GM18499 (cell line): ENCODE data around the gene CRMP1.

Experiments used
- ATAC-seq: cut with Tn5 transposase; IDR thresholded peaks from one replicate; pipeline ENCODE4 v1.9.1; 2021; ENCODE audit warnings: moderate number of reproducible peaks; ENCODE audit not compliant: insufficient read depth, unreplicated experiment

Gene CRMP1

DNA sequence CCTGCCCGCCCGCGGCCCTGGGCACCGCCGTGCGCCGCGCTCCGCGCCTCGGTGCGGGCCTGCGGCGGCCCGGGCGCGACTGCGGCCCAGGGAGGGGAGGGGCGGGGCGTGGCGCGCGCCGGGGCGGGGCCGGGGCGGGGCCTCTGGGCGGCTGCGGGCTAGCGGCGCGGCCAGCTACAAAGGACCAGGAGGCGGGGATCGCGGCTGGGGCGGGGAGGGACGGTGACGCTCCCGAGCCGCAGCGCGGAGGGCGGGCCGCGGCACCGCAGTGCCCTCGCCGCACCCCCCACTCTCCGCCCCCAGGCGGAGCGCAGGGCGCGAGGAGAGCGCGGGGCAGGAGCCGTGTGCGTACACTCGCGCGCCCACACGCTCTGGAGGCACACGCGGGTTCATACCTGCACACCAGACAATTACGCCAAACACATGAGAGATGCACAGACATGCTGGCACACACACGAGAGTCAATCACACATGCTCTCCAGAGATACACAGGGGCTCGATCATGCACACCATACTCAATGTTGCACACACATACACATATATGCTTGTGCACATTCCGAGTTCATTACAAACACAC is at the start of gene CRMP1:
Gene CRMP1 (minus strand): TSS at position 83 of the 577 bp plus-strand sequence. CDS start 117 bp downstream, outside the sequence.
- no peak for ATAC-seq

DNA sequence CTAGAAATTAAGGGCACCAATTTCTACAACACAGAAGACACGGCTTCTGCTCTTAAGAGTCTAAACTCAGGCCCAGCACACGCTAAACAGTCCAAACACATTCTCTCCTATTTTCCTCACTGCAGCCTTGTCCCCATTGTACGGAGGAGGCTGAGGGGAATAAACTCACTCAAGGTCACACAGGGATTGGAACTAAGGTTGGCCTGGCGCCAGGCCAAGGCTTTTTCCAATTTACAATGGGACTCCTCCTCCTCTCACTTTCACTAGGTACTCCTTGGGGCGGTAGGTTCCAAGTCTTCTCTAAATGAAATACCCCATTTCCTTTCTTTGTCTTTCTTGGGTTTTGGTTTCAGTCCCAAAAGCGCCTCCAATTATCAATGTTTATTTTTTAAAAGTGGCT is 48.7 kb upstream of the CRMP1 start:
- ATAC-seq = no peak

DNA sequence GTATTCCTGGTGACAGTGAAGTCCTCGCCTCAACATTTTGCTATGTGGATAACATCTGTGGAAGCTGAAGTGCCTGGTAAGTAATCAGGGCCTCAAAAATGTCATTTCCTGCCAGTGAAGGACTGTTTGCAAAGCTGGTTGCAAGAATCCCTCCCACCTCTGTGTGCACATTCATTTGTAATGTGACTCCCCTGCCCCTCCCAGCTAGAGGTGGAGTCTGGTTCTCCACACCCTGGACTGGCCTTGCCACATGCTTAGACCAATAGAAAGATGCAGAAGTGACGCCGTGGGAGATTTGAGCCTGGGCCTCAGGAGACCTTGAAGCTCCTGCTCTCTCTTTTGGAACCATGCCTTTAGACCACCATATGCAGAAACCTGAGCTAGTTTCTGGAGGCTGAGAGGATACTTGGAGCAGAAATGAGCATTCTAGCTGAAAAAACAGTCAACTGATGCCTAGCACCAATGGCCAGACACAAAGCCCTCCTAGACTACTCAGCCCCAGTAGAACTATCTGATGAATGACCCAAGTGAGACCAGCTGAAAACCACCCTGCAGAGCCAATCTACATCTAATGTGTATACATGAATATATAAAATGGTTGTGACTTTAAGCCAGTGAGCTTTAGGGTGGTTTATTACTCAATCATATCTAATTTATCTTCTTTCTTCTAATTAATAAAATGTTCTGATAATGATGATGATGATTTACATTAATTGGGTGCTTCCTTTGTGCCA is 47.8 kb upstream of the CRMP1 start:
- no peak for ATAC-seq

DNA sequence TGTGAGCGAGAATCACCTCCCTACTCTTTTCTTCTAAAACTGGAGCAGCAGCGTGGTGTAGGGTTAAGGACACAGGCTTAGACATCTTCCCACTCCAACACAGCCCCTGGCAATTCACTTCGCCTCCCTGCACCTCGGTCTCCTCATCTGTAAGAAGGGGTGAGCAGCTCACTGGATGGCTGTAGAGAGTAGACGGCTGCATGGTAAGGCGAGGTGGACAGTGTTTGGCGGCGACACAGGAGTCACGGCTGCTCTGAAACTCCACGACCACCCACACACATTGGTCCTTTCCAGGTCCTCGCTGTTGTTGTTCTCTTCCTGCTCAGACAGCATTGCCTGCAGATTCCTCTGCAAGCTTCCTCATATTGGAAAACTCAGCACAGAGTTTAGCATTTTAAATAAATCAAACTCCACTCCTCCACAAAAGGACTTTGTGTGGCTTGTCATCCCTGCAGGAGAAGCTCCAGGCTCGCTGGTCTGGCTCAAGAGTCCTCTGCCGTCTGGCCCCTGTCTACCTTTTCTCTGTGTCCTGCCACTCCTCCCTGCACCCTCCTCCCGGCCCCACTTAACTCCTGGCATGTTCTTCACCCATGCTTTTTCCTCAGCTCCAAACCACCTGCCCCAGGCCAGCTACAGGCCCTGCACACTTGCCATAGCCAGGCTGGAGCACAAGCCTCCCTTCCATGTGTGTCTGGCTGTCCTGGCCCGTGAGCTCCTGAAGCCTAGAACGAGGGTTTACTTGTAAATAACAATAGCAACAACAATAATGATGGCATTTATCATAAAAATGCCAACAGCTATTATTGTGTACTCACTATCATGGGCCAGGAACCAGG is 41.3 kb upstream of the CRMP1 start:
- no peak for ATAC-seq

DNA sequence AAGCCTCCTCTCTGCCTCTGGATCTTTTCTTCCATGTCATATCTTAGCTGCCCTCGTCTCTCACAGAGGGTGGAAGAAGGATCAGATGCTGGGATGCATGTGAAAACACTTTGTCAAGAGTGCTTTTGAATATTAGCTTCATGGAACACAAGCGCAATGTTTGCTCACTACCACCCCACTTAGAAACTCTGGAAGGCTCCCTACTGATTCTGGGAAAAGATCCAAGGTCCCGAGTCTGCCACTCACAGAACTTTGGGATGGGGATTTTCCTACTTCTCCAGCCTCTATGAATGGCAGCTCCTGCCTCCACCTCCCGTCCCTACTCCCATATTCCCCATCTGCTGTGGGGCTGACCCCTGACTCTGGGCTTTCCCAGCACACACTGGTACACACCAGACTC is 40.2 kb upstream of the CRMP1 start:
- no peak for ATAC-seq

DNA sequence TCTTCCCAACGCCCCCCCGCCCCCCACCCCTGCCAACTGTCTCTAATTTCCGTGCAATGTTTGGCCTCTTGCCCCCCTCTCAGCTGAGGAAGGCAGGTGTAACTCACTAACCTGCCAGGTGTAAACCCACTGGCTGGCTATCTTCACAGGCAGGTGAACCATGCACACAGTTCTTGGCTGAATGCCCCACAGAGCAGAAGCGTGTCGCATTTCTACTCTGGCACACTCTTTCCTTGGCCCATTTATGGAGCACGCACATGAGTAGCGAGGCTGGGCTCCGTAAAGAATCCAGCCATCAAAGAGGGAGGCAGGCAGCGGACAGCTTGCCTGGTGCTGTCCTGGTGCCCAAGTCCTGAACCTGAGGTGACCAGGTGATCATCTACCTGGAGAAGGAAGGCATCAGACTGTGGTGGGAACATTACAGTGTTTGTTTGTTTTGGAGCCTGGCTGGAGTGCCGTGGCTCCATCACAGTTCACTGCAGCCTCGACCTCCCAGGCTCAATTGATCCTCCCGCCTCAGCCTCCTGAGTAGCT is 39.2 kb upstream of the CRMP1 start:
- no peak for ATAC-seq

DNA sequence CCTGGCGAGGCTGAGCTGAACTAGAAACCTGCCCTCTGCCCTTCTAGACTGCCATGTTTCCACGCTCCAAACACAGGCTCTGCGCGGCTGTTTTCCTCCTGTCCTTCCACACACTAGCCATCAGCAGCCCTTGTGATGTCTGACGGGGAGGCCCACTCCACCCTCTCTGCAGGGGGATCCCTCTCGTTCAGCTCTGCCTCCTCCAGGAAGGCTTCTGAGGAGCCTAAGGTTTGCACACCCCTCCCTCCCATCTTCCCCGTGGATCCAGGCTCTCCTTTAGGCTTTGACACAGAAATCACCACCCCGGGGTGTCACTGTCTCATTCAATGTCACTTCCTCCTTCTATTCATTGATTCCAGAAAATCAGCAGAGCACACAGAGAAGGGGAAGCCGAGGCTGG is 38.6 kb upstream of the CRMP1 start:
- no peak for ATAC-seq

DNA sequence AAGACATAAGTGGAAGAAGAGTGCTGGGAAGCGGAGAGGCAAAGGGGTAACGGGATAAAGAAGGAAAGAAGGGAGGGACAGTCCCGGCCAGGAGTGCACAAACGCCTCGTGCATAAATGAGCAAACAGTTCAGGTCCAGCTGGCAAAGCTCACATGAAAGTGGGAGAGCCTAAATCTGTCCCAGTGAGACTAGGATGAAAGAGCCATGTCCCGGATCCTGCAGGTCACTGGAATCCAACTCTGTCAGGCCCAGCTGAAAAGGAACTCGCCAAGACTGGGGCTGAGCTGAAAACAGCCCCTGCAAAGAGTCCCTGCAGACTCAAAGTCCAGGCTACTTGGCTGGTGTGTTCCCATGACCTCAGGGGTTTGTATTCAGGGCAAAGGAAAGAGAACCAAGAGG is 38.0 kb upstream of the CRMP1 start:
- no peak for ATAC-seq

DNA sequence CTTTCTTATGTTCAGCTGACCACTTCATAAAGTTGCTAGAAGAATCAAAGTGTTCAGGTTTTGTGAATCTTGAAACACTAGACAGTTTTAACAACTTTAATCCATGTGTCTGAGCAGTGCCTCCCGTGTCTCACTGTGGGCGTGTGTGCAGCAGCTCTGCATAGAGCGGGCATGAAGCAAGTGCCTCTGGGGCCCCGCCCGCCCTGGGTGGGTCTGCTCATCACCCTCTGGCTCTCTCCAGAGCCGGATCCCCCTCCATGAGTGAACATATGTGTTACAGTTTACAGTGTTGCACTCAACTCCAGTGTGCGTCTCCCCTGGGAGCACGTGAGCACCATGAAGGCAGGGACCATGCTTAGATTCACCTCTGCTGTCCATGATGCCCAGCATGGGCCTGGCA is 37.6 kb upstream of the CRMP1 start:
- no peak for ATAC-seq

DNA sequence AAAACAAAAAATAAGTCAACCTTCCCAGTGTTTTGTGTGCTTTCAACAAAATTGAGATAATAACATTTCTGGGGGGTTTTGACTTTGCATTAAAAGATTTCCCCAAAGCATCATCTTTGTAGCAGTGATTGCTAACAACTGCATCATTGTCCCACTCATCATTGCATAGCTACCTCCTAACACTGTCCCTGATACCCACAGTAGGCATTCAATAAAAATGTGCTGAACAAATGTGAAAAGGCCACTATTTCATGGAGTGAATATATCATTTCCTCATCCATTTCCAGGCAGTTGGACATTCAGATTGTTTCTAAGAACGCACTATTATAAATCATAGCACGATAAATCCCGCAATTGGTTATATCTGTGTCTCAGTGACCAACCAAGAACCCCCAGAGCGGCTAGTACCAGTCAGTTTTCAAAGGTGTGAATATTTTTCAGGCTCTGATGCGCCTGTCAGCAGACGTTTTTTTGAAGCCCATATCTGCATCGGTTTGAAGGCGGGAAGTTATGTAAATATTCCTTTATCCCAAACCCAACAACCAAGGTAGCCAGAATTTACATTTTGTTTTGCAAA is 36.0 kb upstream of the CRMP1 start:
- ATAC-seq = no peak

DNA sequence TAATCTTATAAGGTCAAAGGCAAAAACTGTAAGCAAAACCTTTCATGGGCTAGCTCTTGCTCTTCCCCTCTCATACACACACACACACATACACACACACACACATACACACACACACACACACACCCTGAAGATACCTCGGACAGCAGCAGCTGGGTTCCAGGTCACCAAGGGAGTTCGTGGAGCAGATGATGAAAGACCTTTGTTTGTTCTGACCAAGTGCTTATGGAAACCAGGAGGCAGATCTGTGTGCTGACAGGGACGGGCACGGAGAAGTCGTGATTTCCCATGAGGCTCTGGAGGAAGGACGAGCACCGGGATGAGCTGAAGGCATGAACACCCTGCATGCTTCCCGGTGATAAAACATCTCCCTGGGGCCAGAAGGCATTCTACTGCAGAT is 35.4 kb upstream of the CRMP1 start:
- no peak for ATAC-seq

DNA sequence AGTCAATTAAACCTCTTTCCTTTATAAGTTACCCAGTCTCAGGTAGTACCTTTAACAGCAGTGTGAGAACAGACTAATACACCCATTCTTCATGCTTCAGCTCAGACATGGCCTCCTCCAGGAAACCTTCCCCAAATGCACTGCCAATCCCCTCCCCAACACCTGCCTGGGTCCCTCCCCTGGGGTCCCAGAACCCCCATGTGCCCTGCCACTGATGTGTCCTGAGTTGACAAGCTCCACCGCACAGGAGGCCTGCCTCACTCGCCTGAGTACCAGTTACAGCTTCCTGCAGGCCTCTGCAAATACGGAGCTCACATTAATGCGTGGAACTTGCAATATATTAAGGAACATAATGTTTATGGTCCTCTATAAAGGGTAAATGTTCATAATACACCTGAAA is 34.9 kb upstream of the CRMP1 start:
- ATAC-seq = no peak

DNA sequence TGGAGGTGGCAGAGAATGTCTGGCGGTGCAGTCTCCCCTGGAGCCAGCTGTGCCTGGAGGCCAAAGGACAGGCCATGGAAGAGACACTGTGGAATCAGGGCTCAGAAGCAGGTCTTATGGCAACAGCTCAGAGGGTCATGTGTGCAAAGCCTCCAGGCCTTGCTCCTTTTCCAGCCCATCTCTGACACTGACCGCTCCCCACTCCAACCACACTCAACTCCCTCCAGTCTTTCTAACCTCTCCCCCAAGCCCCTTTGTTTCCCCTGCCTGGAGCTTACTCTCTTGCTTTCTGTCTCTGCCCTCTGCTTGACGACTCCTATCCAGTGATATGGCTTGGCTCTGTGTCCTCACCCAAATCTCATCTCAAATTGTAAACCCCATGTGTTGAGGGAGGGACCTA is 34.2 kb upstream of the CRMP1 start:
- no peak for ATAC-seq

DNA sequence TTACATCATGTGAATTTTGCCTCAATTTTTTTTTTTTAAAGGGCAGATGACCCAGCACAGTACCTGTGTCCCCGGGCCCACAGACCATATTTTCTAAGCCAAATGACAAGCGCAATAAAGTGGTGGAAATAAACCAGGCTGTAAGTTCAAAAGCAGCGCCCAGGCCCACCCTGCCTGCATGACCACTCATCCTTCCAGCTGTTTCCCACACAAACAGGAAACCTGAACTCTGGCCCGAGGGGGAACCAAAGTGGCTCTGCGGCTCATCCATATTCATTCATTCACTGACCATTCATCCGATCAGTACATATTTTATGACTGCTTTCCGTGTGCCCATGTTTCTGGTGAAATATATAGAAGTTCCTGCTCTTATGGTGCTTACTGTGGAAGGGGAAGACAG is 33.7 kb upstream of the CRMP1 start:
- ATAC-seq = no peak

DNA sequence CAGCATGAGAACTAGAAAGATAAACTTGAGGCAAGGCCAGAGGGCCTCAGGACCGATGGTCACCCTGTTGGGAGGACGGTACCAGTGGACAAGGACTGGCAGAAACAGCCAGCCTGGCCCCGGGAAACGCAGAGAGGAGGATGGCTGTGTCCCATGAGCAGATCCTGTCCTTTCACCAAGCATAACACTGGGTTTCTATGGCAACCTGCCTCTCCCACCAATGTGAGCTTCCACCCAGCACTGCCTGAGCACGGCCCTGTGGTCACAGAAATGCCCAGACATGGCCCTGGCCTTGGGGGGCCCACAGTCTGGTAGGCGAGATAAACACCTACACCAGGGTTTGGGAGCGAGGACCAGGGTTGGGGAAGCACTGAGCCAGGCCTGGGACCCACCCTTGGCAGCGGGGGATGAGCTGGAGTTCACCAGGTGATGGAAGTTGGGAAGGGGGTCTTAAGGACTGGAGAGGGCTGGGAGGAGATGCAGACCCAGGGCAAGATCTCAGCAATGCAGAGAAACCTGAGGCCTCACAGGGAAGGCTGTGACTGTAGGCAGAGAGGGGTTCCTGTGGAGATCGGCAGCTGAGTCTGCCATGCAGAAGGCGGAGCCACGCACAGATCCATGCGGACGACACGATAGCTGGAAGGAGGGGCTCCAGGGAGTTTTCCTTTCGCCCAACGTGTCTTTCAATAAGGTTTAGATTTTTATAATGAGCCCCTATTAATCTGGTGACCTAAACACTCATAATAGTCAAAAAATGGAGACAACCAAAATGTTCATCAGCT is 32.7 kb upstream of the CRMP1 start:
- no peak for ATAC-seq

DNA sequence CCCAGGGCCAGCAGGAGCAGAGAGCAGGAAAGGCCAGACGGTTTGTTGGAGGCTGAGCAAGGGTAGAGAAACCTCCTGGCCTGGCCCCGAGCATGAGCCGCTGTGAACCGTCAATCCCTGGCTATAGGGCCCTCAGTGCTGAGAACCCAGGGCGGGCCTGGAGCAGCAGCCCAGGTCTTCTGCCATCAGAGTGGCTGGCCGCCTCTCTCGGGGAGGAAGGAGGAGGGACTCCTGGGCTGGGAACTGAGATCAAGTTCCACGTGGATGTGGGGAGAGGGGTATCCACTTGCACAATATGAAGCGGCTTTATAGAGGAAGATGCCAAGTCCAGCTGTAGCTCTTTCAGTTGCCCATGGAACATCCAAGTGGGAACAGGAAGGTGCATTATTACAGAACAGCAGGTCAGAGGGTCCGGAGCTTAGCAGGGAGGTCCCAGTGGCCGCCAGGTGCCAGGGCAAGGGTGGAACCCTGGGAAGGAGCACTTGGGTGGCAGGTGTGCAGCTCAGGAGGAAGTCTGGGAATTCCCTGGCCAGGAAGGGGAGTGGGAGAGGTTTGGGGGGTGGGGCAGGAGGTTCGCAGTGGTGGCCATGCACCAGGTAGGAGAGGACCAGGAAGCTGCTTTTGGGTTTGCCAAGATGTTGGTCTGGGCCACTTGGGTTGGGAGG is 31.7 kb upstream of the CRMP1 start:
- no peak for ATAC-seq

DNA sequence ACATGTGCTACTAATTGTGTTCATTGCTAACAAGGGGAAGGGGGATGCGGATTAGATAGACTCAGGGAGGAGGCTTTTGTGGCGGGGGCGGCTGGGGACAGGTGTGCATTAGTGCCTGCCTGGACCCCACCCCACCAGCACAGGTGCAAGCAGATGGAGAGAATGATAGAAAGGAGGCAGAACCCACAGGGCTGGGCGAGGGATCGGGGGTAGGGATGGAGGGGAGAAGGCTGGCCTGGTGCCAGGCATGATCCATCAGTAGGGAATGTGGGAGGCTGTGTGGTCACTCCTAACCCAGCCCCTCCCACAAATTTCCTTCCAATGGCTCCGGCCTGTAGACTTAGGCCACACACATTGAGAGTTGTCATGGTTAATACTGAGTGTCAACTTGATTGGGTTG is 30.5 kb upstream of the CRMP1 start:
- ATAC-seq = no peak

DNA sequence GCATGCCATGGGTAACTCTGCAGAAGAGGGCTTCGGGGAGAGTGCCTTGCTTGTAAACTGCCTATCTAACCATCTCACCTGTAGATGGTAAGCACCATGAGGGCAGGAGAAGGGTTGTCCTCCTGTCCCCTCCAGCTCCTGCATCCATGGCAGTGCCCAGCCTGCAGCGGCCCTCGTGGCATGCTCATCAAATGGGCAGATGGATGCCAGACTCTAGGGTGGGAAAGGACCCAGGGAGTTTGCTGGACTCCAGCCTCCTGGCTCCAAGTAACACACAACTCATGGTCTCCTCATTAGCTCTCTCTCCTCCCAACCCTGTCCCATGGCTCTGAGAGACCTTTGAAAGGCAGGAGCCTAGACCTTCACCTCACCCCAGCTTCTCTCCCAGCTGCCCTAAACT is 29.7 kb upstream of the CRMP1 start:
- ATAC-seq = no peak

DNA sequence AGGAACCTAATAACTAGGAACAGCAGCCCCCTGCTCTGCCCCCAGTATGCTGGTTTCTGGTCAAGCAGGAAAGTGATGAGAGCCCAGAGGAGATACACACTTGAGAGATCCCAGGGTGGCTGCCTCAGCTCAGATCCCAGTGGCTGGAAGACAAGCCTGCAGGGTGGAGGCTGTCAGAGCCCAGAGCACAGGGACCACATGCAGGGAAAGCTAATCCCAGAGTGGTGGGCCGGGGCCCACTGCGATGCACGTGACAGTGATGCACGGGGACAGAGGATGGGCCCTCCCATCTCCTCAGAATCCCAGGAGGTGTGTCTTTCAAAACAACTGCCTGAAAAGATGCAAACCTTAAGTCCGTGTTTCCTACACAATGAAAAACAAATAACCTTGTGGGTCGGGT is 29.1 kb upstream of the CRMP1 start:
- ATAC-seq = no peak
